Lower leg skin (tissue), 3 donors: Measurements from ENCODE around the gene DENND5A.

Experiments
- CTCF ChIP-seq, 3 donors: fragments of 450-650 bp; IDR thresholded peaks; one replicate each; pipeline ENCODE4 v1.5.1; 2016; ENCODE audit warnings: antibody characterized with exemption in 3 of 3, mild to moderate bottlenecking in 3 of 3, moderate library complexity in 2 of 3
- POLR2A ChIP-seq, 2 donors: fragments of 450-650 bp; IDR thresholded peaks; one replicate each; pipeline ENCODE4 v1.6.1; 2016 to 2017; ENCODE audit warnings: antibody characterized with exemption in 2 of 2, mild to moderate bottlenecking in 1 of 2, moderate library complexity in 1 of 2

DNA sequence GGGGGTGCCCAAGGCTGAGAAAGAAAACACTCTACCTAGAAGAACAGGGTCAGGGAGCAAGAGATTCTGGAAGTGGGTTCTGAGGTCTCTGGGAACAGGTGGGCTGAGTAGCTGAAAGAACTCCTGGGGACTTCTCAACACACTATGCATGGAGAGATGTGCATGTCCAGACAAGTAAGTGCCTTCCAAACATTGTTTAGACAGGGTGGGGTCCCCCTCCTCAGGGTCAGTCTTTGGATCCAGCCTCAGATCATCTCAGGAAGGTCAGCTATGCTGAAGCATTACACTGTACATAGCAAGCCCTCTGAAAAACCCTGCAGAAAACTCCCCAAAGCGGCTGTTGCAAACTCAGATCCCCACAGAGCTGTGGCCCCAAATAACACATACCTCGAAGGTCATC lies 119.9 kb downstream of the DENND5A start:
- TF ChIP-seq CTCF (IDR thresholded peaks at IDR 0.05) (no peak), POLR2A (IDR thresholded peaks at IDR 0.05) (no peak)
